Duodenal mucosa (tissue), 2 donors: ENCODE data around the gene ARID4B.

Experiments
- H3K27ac ChIP-seq: one replicate; pipeline ENCODE4 v1.7.0; 2013; ENCODE audit warnings: low read depth, low read length
- H3K27me3 ChIP-seq, 2 donors: one replicate each; pipeline ENCODE4 v1.7.0; 2013; ENCODE audit warnings: low read length in 2 of 2, control low read depth in 1 of 2; ENCODE audit not compliant: insufficient read depth in 2 of 2, control insufficient read depth in 1 of 2
- H3K36me3 ChIP-seq, 2 donors: one replicate each; pipeline ENCODE4 v1.7.0; 2013; ENCODE audit warnings: low read length in 2 of 2, control low read depth in 1 of 2; ENCODE audit not compliant: insufficient read depth in 2 of 2, control insufficient read depth in 1 of 2
- H3K4me1 ChIP-seq, 2 donors: one replicate each; pipeline ENCODE4 v1.7.0; 2013; ENCODE audit warnings: low read length in 2 of 2, control low read depth in 1 of 2; ENCODE audit not compliant: insufficient read depth in 2 of 2, control insufficient read depth in 1 of 2
- H3K4me3 ChIP-seq, 2 donors: one replicate each; pipeline ENCODE4 v1.7.0; 2013; ENCODE audit warnings: low read length in 2 of 2, low read depth in 1 of 2
- H3K9ac ChIP-seq, 2 donors: one replicate each; pipeline ENCODE4 v1.7.0; 2013; ENCODE audit warnings: low read length in 2 of 2, low read depth in 1 of 2
- H3K9me3 ChIP-seq, 2 donors: one replicate each; pipeline ENCODE4 v1.7.0; 2013; ENCODE audit warnings: low read length in 2 of 2, control low read depth in 1 of 2; ENCODE audit not compliant: control insufficient read depth in 1 of 2

Gene ARID4B

GRCh38 chr1:235139315-235139714, 188.7 kb downstream of the ARID4B start:
- no peak overlapping the region for H3K4me3 ChIP-seq
- no peaks in the 10 kb centered on the region for H3K9me3 ChIP-seq
- H3K4me1 ChIP-seq: no peaks in the 10 kb centered on the region
- H3K27me3 ChIP-seq: no peaks in the 10 kb centered on the region
- H3K27ac ChIP-seq: no peak overlapping the region
- H3K36me3 ChIP-seq: peaks cover 30 to 63% of the 10 kb centered on the region in 2 donors
- H3K9ac ChIP-seq: no peak overlapping the region

DNA sequence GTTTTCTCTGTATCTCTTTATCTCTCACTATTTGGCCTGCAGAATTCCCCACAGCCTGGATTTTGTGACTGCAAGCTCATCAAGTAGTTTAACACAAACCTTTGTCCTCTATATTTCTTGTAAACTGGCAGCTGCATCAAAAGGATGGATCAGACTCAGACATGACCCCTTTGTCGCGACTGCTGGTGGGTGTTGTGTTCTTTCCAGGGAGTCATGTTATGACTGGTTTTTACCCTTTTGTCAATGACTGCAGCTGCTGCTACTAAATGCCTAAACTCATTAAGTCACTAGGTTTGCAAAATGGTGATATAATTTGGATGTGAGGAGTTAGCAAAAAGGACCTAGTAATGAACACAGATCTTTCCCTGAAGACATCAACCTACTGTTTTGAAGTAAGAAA, 189.2 kb downstream of the ARID4B start:
- H3K4me3 ChIP-seq: no peak overlapping the region
- no peak overlapping the region for H3K27ac ChIP-seq
- H3K9me3 ChIP-seq: no peaks in the 10 kb centered on the region
- no peaks in the 10 kb centered on the region for H3K4me1 ChIP-seq
- peaks cover 26 to 66% of the 10 kb centered on the region in 2 donors for H3K36me3 ChIP-seq
- H3K9ac ChIP-seq: no peak overlapping the region
- no peaks in the 10 kb centered on the region for H3K27me3 ChIP-seq

DNA sequence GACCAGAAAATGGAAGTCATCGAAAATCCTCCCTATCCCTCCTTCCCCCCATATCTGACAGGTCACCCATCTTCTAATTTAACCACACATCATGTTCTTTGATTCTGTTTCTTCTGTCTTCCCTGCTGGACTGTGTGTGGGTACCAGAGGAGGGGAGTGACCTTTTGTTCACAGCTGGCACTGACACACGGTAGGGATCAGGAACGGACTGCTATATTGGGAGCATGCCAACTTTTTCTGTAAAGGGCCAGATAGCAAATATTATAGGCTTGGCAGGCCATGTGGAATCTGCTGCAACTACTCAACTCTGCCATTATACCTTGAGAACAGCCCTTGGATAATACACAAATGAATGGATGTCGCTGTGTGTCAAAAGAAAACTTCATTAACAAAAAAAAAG, 191.9 kb downstream of the ARID4B start:
- H3K4me1 ChIP-seq: no peaks in the 10 kb centered on the region
- H3K36me3 ChIP-seq: peaks cover 26 to 67% of the 10 kb centered on the region in 2 donors
- no peaks in the 10 kb centered on the region for H3K27me3 ChIP-seq
- H3K9ac ChIP-seq: no peak overlapping the region
- no peak overlapping the region for H3K4me3 ChIP-seq
- H3K27ac ChIP-seq: no peak overlapping the region
- H3K9me3 ChIP-seq: no peaks in the 10 kb centered on the region

DNA sequence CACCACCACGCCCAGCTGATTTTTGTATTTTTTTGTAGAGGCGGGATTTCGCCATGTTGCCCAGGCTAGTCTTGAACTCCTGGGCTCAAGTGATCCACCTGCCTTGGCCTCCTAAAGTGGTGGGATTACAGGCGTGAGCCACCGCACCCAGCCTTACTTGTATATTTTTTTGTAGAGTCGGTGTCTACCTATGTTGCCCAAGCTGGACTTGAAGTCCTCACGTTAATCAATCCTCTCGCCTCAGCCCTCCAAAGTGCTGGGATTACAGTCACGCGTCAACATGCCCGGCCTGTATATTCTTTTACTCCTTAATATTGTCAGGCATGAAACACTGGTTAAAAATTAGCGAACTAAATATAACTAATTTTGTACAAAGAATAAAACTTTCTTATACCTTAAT, 193.8 kb downstream of the ARID4B start:
- Histone ChIP-seq H3K4me1 (no peaks in the 10 kb centered on the region), H3K9me3 (no peaks in the 10 kb centered on the region), H3K36me3 (peaks cover 18 to 59% of the 10 kb centered on the region in 2 donors), H3K4me3 (no peak overlapping the region), H3K9ac (no peak overlapping the region), H3K27me3 (no peaks in the 10 kb centered on the region), H3K27ac (no peak overlapping the region)

DNA sequence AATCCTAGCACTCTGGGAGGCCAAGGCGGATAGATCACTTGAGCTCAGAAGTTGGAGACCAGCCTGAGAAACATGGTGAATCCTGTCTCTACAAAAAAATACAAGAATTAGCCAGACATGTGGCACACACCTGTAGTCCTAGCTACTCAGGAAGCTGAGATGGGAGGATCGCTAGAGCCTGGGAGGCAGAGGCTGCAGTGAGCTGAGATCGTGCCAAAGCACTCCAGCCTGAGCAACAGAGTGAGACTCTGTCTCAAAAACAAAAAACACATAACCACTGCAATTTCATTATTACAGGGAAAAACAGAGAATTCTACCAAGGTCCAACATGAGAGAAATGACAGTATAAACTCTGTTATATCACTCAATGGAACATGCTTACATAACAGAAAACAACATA, 194.9 kb downstream of the ARID4B start:
- Histone ChIP-seq H3K36me3 (peaks cover 14 to 52% of the 10 kb centered on the region in 2 donors), H3K9ac (no peak overlapping the region), H3K4me1 (no peaks in the 10 kb centered on the region), H3K27ac (no peak overlapping the region), H3K9me3 (no peaks in the 10 kb centered on the region), H3K27me3 (no peaks in the 10 kb centered on the region), H3K4me3 (no peak overlapping the region)

DNA sequence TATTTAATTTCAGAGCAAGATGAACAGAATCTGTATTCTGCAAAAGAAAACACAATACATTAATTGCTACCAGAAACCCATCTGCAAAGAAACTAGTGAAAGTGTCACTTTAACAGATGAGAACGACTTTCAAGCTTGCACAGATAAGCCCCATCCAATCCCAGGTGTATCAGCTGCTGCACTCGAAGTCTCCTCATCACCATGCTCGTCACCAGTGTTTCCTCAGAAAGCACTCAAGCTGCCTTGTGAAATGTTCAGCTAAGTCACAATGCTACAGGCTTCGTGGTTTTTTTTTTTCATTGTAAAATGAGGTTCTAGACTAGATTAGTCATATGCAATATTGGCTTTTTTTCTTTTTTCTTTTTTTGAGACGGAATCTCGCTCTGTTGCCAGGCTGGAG, 196.0 kb downstream of the ARID4B start:
- H3K9me3 ChIP-seq: no peaks in the 10 kb centered on the region
- H3K36me3 ChIP-seq: peaks cover 6 to 42% of the 10 kb centered on the region in 2 donors

DNA sequence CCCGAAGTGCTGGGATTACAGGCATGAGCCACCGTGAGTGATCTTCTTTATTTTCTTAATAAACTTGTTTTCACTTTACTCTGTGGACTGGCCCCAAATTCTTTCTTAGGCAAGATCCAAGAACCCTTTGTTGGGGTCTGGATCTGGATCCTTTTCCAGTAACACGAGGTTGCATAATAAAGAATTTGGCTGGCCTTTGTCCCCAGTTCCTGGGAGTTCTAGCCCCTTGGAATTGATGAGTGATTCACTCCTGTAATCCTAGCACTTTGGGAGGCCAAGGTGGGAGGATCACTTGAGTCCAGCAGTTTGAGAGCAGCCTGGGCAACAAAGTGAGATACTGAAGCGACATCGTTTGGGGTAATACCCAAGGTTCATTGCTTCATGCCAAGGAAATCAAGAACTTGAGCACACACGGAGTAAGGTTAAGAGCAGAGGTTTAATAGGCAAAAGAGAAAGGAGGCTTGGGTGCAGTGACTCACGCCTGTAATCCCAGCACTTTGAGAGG, 197.2 kb downstream of the ARID4B start:
- Histone ChIP-seq H3K27me3 (no peaks in the 10 kb centered on the region), H3K9me3 (no peaks in the 10 kb centered on the region), H3K9ac (no peak overlapping the region), H3K4me1 (peaks cover 8 to 9% of the 10 kb centered on the region in 2 donors), H3K27ac (no peak overlapping the region), H3K4me3 (no peak overlapping the region), H3K36me3 (peaks cover 0 to 30% of the 10 kb centered on the region in 2 donors)

More for the DNA sequence above, 196.0 kb downstream of the ARID4B start:
- H3K4me1 ChIP-seq: peaks cover 3 to 8% of the 10 kb centered on the region in 2 donors
- no peak overlapping the region for H3K4me3 ChIP-seq
- no peak overlapping the region for H3K27ac ChIP-seq
- H3K9ac ChIP-seq: no peak overlapping the region
- H3K27me3 ChIP-seq: no peaks in the 10 kb centered on the region

DNA sequence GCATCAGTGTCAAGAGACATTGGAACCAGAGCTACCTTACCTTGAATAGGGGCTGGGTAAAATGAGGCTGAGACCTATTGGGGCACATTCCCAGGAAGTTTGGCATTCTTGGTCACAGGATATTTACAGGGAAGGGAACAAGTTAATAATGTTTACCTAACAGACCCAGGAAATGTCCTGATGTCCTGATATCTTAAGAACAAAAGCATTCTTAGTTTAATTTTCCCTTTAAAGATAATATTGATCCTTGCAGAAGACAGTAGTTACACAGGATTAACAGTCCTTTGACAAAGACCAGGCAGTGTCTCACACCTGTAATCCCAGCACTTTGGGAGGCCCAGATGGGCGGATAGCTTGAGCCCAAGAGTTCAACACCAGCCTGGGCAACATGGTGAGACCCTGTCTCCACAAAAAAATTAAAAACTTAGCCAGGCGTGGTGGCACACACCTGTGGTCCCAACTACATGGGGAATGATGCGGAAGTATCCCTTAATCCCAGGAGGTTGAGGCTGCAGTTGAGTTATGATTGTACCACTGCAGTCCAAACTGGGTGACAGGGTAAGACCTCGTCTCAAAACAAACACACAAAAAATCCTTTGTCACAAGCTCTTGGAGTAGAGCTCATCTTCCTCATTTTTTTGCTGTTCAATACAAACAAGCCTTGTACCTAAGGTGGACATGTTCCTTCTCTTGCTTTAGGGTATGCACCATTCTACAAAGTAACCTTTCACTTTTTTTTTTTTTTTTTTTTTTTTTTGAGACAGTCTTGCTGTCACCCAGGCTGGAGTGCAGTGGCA, 198.0 kb downstream of the ARID4B start:
- H3K36me3 ChIP-seq: peaks cover 0 to 23% of the 10 kb centered on the region in 2 donors
- H3K27ac ChIP-seq: no peak overlapping the region

GRCh38 chr1:235128456-235129328, 199.3 kb downstream of the ARID4B start, which contains the start of gene TOMM20:
Gene TOMM20, minus strand, starts transcription at chr1:235128837. Its CDS starts 122 bp downstream, at chr1:235128715.
- no peaks in the 10 kb centered on the region for H3K27me3 ChIP-seq
- peaks cover 8 to 9% of the 10 kb centered on the region in 2 donors for H3K4me1 ChIP-seq
- H3K36me3 ChIP-seq: peaks cover 0 to 20% of the 10 kb centered on the region in 2 donors
- H3K4me3 ChIP-seq: peak within 1 kb of the TSS; percentile 97 to 99
- peak within 1 kb of the TSS; percentile 91 to 96 for H3K9ac ChIP-seq
- H3K9me3 ChIP-seq: no peaks in the 10 kb centered on the region
- peak within 1 kb of the TSS; percentile 79 for H3K27ac ChIP-seq

More for the DNA sequence above, 198.0 kb downstream of the ARID4B start:
- no peaks in the 10 kb centered on the region for H3K9me3 ChIP-seq
- H3K4me3 ChIP-seq: no peak overlapping the region
- H3K27me3 ChIP-seq: no peaks in the 10 kb centered on the region
- H3K4me1 ChIP-seq: peaks cover 8 to 9% of the 10 kb centered on the region in 2 donors
- H3K9ac ChIP-seq: no peak overlapping the region
